ENCODE measurements around the gene ITPRIP.

DNA sequence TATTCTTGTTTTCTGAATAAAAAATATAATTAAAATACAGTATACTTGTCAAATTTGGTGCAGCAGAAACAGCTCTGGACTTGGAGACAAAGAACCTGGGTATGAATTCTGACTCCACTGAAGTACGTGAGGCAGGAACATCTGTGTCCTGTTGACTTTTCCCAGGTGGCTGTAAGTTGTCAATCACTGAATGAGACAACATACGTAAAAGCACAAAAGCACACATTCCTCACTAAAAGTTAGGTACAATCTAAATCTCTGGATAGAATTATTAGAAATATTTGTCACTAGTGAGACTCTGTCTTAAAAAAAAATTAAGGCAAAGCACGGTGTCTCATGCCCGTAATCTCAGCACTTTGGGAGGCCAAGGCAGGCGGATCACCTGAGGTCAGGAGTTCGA lies 33.5 kb upstream of the ITPRIP start:
- TF ChIP-seq, protein P1, sequence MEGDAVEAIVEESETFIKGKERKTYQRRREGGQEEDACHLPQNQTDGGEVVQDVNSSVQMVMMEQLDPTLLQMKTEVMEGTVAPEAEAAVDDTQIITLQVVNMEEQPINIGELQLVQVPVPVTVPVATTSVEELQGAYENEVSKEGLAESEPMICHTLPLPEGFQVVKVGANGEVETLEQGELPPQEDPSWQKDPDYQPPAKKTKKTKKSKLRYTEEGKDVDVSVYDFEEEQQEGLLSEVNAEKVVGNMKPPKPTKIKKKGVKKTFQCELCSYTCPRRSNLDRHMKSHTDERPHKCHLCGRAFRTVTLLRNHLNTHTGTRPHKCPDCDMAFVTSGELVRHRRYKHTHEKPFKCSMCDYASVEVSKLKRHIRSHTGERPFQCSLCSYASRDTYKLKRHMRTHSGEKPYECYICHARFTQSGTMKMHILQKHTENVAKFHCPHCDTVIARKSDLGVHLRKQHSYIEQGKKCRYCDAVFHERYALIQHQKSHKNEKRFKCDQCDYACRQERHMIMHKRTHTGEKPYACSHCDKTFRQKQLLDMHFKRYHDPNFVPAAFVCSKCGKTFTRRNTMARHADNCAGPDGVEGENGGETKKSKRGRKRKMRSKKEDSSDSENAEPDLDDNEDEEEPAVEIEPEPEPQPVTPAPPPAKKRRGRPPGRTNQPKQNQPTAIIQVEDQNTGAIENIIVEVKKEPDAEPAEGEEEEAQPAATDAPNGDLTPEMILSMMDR (conservative IDR thresholded peaks at IDR 0.05; ENCODE audit: low read depth, low read length) = no peak
- TF ChIP-seq EZH2 (IDR thresholded peaks at IDR 0.05; ENCODE audit: borderline replicate concordance, low read depth, low read length, poor library complexity, severe bottlenecking) = no peak
